RKO (cell line): Measurements from ENCODE around the gene TSPAN15.
"Not testable (repeated sequence)": the region's sequence is repeated elsewhere in the genome, so short reads cannot be mapped to it uniquely, and the experiment has no call there.

Experiments
- DNase-seq: peaks from one replicate; pipeline ENCODE4 v3.0.0-alpha.2; 2016; ENCODE audit warnings: low spot score

The TSPAN15 gene

GRCh38 chr10:69503001-69503895, 52.0 kb downstream of the TSPAN15 start:
- no peak for DNase-seq

GRCh38 chr10:69503896-69504265, 52.6 kb downstream of the TSPAN15 start:
- DNase-seq, result no peak

DNA sequence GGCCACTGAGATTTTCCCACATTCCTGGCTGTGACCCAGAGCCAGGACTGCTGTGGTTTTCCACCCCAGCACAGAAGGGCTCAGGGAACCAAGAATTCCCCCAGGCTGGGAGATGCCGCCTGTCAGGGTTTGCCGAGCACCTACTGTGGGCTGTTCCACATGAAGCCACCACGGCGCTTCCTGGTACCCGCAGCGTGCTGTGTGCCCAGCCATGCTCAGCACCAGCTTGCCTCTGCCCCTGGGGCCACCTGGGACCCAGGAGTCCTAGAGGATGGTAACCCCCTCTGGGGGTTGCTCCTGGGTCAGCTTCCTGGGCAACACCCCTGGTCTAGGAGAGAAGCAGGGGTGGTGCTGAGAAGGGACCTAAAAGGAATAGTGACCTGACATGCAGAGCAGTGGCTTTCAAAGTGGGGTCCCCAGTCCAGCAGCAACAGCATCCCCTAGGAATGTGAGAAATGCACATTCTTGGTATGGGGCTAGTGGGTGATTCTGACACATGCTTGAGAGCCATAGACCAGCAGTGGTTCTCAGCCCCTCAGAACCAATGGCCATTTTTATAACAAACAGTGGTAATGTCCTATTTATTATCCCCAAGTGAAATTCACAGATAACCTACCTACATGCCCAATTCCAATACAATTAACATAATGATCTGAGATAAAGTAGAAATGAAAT, 53.4 kb downstream of the TSPAN15 start:
- DNase-seq, result no peak

DNA sequence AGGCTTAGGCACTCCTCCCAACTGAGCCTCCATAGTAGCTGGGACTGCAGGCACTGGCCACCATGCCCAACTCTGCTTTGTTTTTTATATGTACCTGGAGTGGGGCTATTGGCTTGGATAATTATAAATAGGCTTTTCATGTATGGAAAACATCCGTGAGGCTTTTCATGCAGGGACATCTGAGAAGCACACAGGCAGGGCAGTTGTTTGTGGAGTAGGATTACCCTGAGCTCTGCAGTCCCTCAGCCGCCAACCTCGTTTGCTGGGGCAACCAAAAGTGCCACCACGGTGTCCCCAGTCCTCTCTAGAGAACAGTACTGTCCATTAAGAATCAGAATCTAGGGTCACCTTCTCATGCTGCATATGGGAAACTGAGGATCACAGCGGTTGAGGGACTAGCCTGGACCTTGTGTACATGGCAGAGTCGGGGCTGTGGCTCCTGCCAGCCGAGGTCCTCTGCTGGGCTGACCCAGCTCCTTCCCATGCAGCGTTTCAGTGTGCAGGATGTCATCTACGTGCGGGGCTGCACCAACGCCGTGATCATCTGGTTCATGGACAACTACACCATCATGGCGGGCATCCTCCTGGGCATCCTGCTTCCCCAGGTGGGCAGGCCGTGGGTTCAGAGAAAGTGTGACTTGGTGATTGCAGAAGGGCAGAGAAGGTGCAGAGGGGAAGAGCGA, 54.5 kb downstream of the TSPAN15 start:
- DNase-seq, result no peak

DNA sequence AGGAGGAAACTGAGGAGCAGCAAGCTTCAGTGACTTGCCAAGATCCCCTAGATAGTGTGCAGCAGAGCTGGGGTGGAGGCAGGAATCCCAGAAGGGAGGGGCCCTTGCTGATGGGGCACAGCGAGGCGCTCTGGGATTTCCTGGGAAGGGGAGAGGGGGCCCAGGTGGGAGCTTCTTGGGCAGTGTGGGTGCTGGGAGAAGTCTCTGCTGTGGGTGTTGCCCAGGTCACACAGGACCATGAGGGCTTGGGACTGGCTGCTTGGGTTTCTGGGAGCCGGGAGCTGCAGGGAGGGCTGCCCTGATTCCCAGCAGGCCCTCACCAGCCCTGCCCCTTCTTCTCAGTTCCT, 55.2 kb downstream of the TSPAN15 start:
- DNase-seq, result no peak

GRCh38 chr10:69506834-69507713, 55.8 kb downstream of the TSPAN15 start:
- no peak for DNase-seq

DNA sequence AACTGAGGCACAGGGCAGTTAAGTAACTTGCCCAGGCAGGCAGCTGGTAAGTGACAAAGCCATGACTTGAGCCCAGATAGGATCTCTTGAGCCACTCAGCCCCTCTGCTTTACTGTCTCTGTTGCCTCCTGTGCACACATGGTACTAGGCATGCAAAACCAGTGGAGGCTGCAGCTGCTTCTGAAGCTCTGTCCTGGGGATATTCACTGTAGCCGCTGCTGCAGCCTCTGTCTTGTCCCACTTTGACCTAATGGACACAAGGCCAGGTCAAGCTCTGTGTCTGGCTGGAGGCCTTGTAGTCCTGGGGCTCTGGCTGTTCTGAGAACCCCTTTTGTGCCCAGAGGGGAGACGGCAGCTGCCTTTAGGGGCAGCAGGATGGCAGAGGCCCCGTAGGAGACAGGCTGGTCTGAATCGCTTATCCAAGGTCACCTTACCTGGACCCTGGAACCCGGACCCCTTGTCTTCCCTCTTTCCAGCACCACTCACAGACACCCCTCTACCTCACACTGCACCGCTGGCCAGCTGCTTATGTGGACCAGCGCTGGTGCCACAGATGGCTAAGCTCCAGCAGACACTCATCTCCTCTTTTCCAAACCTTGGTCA, 57.6 kb downstream of the TSPAN15 start:
- no peak for DNase-seq

DNA sequence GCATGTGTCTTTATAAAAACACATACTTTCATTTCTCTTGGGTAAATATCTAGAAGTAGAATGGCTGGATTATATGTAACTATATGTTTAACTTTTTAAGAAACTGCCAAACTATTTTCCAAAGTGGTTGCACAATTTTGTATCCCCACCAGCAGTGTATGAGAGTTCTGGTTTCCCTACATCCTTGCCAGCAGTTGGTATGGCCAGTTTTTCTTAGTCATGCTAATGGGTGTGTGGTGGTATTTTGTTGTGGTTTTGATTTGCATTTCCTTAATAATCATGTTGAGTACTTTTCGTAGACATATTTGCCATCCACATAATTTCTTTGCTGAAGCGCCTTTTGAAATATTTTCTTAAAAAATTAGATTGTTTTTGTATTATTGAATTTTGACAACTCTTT, 61.6 kb downstream of the TSPAN15 start:
- no peak for DNase-seq

- no peak for DNase-seq
These were observed 62.4 kb downstream of the TSPAN15 start for GRCh38 chr10:69513617-69514016.

GRCh38 chr10:69515699-69516259, 64.5 kb downstream of the TSPAN15 start:
- peak; percentile 75 for DNase-seq

- DNase-seq, result peak; percentile 24
These were observed 65.1 kb downstream of the TSPAN15 start for GRCh38 chr10:69516316-69516715.

- DNase-seq, result no peak
These were observed 65.5 kb downstream of the TSPAN15 start for GRCh38 chr10:69516796-69517195.

DNA sequence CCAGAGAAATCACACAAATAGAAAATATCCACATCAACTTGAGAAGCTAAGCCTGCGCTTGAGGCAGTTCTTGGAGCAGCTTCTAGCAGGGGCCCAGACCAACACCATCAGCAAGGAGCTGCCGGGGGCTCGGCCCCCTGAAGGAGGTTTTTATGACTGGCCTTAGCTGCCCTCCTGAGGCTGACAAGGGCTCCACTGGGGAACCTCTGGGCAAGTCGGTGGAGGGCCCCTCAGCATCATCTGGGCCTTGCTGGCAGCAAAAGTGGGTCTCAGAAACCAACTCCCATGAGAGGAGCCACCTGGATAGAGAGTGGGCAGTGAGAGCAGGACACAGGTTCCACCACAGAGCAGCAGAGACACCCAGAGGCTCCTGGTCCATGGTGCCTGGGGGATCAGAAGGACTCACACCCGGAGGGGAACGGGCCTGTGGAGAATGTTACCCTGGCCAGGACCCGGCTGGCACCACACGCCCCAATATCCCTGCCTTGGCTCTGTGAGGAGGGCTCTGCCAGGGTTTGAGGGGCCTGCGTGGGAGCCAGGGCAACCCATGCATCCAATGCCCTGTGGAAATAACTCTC, 66.1 kb downstream of the TSPAN15 start:
- no peak for DNase-seq

DNA sequence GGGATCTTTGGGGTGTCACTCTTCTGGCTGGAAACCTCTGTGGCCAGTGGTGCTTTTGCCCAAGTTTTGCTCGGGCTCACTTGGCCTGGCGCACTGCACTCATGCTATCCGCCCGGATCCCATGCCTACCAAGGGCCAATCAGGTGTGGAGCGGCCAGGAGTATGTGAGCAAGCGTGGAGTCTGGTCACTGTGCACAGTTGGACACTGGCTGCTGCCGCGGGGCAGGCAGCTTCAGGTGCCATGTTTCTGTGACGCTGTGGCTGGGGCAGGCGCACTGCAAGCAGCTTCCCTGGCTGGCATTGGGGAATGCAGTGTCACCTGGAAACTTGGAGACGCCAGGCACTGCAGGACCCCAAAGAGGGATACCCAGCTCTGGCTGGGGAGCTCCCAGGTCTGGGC, 76.7 kb downstream of the TSPAN15 start:
- no peak for DNase-seq

GRCh38 chr10:69533658-69534057, 82.4 kb downstream of the TSPAN15 start:
- DNase-seq, result no peak

GRCh38 chr10:69536521-69536920, 85.3 kb downstream of the TSPAN15 start:
- not testable (repeated sequence) for DNase-seq

DNA sequence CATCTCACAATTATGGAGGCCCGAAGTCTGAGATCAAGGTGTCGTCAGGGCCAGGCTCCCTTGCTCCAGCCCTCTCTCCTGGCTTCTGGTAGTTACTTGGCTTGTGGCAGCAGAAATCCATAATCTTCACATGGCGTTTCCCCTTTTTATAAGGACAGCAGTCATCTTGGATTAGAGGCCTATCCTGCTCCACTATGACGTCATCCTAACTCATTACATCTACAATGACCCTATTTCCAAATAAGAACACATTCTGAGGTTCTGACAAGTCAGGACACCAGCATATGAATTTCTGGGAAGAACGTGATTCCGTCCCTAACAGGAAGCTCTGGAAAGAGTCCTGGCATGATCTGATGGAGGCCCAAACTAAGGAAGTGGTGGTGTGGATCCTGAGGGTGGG, 86.2 kb downstream of the TSPAN15 start:
- DNase-seq, result peak; percentile 11

DNA sequence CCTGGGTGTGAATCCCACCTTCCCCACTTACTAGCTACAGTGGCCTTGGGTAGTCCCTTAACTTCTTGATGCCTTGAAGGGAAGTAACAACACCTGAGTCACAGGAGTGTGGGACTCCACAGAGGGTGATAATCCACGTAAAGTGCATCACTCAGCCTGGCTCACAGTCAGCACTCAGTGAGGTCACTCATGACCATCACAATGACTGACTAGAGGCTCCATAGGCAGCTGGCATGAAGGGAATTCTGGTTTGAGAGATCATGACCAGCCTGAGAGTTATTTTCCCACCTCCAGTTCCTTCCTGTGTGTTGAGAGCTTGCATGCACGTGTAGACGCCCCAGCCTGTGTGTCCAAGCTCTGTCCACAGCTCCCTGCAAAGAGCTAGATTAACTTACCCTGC, 87.2 kb downstream of the TSPAN15 start:
- DNase-seq, result peak; percentile 18

- no peak for DNase-seq
These were observed 90.2 kb downstream of the TSPAN15 start for GRCh38 chr10:69541463-69541862.

DNA sequence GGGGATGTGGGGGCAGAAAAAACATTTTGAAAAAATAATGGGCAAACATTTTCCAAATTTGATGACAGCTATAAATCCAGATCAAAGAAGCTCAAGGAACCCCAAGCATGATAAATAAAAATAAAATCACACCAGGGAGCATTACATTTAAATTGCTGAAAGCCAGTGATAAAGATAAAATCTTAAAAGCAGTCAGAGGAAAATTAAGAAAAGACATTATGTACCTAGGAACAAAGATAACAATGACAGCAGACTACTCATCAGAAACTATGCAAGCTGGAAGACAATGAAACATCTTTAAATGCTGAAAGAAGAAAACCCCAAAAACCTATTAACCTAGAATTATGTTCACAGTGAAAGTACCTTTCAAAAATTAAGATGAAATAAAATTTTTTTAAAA, 98.7 kb downstream of the TSPAN15 start:
- DNase-seq, result no peak

DNA sequence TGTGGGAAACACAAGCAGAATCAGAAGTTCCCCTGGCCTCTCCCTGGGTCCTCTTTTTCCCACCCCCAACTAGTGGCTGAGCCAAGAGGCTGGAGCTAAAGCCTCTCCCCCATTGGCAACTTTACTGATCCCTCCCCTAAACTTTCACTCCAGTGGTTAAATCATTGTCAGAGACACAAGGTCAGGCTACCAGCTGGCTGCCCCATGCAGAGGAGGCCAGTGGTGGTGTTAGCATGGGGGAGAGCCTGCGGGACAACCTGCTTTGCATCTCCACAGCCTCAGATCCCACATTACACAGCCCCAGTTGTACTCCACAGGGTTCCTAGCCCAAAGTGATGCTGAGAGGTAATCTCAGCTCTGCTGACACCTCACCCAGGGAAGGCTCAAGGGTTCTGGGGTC, 101.0 kb downstream of the TSPAN15 start:
- no peak for DNase-seq
